Hypothalamus (tissue), 51 donors: ENCODE data around the gene KIAA1549.

Experiments
- DNase-seq, 51 donors: peaks; one replicate each; lab custom pipeline; 2025; lab: John Stamatoyannopoulos, UW

KIAA1549 gene

GRCh38 chr7:138887085-138887710 lies 94.0 kb downstream of the KIAA1549 start:
- DNase-seq: no peak

- peak in 1 of 51 donors; percentile 24 for DNase-seq
Observed at GRCh38 chr7:138886501-138886917, 94.7 kb downstream of the KIAA1549 start.

DNA sequence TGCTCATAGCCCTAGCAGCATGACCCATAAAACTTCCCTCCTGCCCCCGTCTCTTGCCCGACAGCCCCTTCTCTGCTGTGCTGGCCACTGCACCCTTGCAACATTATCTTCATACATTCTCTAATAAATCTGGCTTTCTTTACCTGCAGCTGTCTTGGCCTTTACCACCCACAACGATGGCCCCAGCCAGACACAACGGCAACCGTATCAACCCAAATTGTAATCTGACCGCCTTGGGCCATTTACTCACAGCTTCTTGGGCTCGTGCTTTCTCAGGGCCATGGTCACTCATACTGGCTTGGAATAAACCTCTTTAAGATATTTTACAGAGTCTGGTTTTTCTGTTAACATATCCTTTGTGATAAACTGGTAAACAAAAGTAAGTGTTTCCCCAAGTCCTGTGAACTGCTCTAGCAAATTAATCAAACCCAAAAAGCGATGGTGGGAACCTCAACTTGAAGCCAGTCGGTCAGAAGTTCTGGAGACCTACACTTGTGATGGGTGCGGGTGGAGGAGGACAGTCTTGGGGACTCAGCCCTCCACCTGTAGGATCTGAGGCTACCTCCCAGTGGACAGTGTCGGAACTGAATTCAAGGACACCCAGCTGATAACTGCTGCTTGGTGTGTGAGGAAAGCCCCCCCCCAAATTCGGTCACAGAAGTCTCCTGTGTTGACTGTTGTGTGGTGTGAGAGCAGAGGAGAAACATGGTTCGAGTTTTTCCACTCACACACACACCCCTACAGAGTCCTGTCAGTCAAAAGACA lies 95.6 kb downstream of the KIAA1549 start:
- no peak for DNase-seq

DNA sequence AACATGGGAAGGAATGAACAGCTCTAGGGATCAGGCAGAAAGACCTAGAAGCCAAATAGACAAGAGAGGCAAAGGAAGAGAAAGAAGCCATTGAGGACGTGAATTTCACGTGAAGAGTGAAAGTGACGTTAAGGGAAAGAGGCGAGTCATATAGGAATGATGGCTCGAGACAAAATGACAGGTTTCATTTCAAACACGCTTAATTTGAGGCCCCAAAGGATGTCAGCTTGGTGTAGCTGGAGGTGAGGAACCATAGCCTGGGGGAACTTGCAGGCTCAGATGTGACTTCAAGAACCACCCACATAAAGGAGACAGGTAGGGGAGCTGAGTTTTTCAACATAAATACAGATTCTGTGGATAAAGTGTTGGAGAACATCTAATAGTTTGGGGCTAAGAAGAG lies 98.9 kb downstream of the KIAA1549 start:
- no peak for DNase-seq

DNA sequence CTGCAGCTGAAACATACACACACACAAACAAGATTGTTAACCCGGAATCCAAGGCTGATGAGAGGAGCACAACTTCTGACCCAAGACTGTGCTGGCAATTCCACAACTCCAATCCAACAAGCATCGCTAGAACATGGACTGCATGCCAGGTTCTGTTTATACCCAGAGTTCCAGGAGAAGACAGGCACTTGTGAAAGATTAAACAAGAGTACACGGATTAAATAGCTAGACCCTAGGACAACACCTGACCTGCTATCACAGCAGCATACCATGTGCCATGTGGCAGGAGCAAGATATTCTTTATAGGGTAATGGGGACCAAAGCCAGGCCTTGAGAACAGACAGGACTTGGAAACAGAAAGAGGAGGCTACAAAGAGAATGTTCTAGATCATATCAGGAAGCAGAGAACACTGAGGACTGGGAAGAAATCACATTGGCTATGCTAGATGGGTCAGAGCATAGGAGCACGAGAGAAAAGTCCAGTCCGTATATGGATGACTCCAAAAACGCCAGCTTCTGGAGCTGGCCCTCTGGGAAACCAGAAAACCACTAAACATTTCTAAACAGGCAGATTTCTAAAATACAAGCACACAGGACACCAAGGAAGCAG lies 99.5 kb downstream of the KIAA1549 start:
- DNase-seq: no peak

- DNase-seq: peak in 2 of 51 donors; percentile 4 to 12
Observed at GRCh38 chr7:138880881-138881578, 100.2 kb downstream of the KIAA1549 start.

- no peak for DNase-seq
Observed at GRCh38 chr7:138879356-138879755, 101.8 kb downstream of the KIAA1549 start.

DNA sequence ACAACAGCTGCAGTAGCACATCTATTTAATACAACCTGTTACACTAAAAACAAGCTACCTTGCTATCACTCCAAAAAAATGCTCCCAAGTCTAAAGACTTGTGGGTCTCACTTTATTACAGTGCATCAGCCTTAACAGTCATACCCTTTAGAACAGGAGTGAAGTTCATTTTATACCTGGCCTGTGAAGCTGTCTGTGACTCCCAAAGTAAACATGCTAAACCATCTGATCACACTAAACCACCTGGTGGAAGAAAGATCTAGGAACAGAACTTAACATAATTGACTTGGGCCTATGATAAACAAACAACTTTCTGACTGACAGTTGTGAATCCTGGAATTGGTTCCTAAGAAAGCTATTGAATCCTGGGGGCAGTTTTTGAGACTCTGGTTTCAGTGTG lies 102.3 kb downstream of the KIAA1549 start:
- no peak for DNase-seq

DNA sequence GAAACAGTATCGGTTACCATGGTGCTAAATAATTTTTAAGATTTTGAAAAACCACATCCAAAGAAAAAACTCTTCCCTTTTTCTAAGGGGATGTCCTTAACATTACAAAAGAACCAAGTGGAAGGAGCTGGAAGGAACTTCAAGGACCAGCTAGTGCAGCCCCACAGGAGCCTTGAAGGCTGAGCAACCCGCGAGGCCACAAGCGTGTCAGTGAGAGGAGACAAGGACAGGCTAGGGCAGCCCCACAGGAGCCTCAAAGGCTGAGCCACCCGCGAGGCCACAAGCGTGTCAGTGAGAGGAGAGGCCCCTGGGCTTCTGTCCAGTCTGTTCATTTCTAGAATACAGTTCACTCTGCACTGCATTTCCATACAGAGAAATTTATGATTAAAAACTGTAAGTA lies 103.1 kb downstream of the KIAA1549 start:
- DNase-seq: peak in 1 of 51 donors; percentile 1

DNA sequence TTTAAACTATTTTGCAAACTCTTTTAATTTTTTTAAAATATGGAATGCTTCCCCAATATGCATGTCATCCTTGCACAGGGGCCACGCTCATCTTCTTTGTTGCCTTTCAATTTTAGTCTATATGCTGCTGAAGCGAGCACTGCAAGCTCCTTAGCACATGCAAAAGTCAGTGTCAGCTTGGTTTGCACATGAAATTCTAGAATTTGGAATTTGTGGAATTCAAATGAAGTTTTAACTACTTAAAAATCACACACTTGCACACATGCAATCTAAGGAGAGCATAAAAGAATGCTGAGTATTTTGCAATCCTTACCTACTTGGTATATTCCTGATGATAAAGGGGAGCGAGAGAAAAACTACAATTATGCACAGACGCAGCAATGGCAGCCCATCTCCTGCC lies 104.9 kb downstream of the KIAA1549 start:
- DNase-seq: no peak

DNA sequence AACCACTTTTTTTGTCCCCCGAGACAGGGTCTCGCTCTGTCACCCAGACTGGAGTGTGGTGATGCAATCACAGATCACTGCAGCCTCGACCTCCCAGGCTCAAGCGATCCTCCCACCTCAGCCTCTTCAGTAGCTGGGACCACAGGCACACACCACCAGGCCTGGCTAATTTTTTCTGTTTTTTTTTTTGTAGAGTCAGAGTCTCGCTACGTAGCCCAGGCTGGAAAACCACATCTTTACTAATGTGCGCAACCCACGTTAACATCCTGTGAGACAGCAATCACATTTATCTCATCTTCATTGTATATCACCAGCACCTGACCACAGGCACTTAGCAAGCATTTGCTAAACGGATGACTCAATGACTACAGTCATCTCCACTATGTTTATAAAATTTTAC lies 105.4 kb downstream of the KIAA1549 start:
- DNase-seq: no peak

GRCh38 chr7:138873220-138873892 lies 107.8 kb downstream of the KIAA1549 start:
- peak in 6 of 51 donors; percentile 1 to 26 (median 14) for DNase-seq

GRCh38 chr7:138872576-138872975 lies 108.6 kb downstream of the KIAA1549 start:
- no peak for DNase-seq

- no peak for DNase-seq
Observed at GRCh38 chr7:138871814-138872090, 109.4 kb downstream of the KIAA1549 start.

GRCh38 chr7:138871065-138871813 lies 110.0 kb downstream of the KIAA1549 start:
- no peak for DNase-seq

- no peak for DNase-seq
Observed at GRCh38 chr7:138869353-138869752, 111.8 kb downstream of the KIAA1549 start.

GRCh38 chr7:138868711-138869110 lies 112.5 kb downstream of the KIAA1549 start:
- DNase-seq: no peak

- DNase-seq: no peak
Observed at GRCh38 chr7:138867744-138868143, 113.4 kb downstream of the KIAA1549 start.

DNA sequence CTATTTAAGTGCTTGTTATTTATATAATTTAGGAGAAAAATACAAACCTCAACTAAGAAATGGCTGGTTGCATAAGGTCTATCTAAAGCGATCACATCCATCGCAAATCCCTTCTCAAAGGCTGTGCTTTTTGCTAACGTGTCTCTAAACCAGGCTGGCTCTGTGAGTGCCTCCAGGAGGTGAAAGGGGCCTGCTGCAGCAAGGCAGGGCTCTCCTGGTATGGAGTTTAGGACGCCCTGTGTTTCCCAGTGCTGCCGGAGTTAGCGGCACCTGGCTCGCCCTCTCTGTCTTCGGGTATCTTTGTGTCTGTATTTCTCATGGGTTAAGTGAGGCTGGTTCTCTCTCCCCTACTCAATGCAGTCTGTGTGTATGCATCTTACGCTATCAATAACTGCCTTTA lies 114.8 kb downstream of the KIAA1549 start:
- no peak for DNase-seq

GRCh38 chr7:138865843-138866242 lies 115.3 kb downstream of the KIAA1549 start:
- no peak for DNase-seq
